ENCODE measurements around the gene KNTC1. TPM values are rescaled to one million over a fixed set of nuclear protein-coding genes. Genes with fewer than 3 reads are reported as not detected.

The KNTC1 gene
- total RNA-seq, 1 donor from 2014 or later = 8.4 TPM

DNA sequence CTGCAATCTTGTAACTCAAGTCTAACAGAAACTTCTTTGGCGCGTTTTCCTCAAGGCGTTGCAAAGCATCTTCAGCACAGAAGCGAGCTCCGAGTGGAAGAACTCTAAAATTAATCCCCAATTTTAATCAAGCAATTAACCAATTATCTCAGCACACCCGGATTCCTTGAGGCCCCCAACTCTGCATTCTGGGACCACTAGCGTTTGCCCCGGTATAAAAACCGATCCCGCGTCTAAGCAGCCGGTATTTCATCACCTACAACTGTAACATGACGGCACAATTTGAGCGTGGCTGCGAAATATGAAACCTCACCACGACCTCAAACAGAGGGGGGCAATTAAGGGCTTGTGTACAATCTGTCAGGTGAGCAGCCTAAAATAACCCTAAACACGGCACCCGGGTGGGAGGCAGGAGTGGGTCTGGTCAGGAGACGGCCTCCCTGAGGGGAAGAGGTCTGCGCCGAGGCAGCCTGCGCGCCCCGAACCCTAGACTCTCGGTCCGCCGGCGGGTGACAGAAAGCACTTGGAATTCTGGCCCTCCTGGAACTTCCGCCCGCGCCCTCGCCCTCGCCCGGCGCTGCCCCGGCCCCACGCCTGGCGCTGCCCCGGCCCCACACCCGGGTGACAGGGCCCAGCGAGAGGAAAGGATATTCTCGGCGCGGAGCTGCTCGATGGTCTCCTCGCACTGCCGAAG lies 26.9 kb upstream of the KNTC1 start:
- DNase-seq = peak; percentile 76

GRCh38 chr12:122500685-122501488 lies 26.2 kb upstream of the KNTC1 start, which contains the start of gene ZCCHC8:
TSS of gene ZCCHC8 (minus strand) at chr12:122500932. CDS start at chr12:122500840, 92 bp downstream.
- intact Hi-C loops (cut with DNase I) = no loop called here
- no peaks in the 10 kb centered on the region for H3K9me3 ChIP-seq
- TF ChIP-seq CTCF (IDR thresholded peaks at IDR 0.05) = no peak
- peak within 1 kb of the TSS; percentile 57 for H3K4me3 ChIP-seq
- peaks cover 23% of the 10 kb centered on the region for H3K4me1 ChIP-seq
- peak; percentile 99 for DNase-seq
- peak within 1 kb of the TSS; percentile 92 for H3K27ac ChIP-seq
- H3K27me3 ChIP-seq = no peaks in the 10 kb centered on the region
- ATAC-seq = peak; percentile 100
- peaks cover 51% of the 10 kb centered on the region for H3K36me3 ChIP-seq

More for the DNA sequence above, 26.9 kb upstream of the KNTC1 start:
- Histone ChIP-seq H3K4me3 (peak overlapping the region; percentile 57), H3K4me1 (peaks cover 23% of the 10 kb centered on the region), H3K27ac (peak overlapping the region; percentile 92), H3K27me3 (no peaks in the 10 kb centered on the region), H3K36me3 (peaks cover 51% of the 10 kb centered on the region), H3K9me3 (no peaks in the 10 kb centered on the region)
- intact Hi-C loops (cut with DNase I) = no loop called here
- ATAC-seq = peak; percentile 57
- TF ChIP-seq CTCF (IDR thresholded peaks at IDR 0.05) = no peak

GRCh38 chr12:122501489-122501989 lies 25.5 kb upstream of the KNTC1 start:
- Histone ChIP-seq H3K9me3 (no peaks in the 10 kb centered on the region), H3K4me3 (peak overlapping the region; percentile 57)
- intact Hi-C loops (cut with DNase I) = no loop called here

DNA sequence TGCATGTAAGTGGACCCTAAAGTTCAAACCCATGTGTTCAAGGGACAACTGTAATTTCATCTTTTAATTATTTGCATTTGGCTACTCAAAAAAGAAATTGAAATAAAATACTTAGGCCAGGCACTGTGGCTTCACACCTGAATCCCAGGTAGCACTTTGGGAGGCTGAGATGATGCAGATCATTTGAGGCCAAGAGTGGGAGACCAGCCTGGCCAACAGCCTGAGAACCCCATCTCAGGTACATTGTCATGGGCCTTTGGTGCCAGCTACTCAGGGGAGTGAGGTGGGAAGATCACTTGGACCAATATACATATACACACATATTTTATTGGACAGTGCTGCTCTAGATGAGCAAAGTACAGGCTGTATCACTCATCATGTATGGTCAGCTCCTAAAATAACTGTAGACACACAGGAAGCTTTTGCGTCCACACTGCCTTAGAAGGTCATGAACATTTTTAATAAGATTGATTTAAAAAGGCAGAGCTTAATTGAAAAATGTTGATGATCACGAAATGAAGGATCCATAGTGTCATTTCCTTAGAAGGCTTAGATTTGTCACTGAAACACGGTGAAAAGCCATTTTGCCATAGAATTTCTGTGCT lies 23.8 kb upstream of the KNTC1 start:
- TF ChIP-seq CTCF (IDR thresholded peaks at IDR 0.05) = no peak
- Histone ChIP-seq H3K27ac (no peak overlapping the region), H3K36me3 (peaks cover 59% of the 10 kb centered on the region), H3K9me3 (no peaks in the 10 kb centered on the region), H3K27me3 (no peaks in the 10 kb centered on the region), H3K4me1 (peaks cover 13% of the 10 kb centered on the region), H3K4me3 (no peak overlapping the region)
- DNase-seq (no peak), ATAC-seq (no peak)
- intact Hi-C loops (cut with DNase I) = no loop called here

More at GRCh38 chr12:122501489-122501989, 25.5 kb upstream of the KNTC1 start:
- ATAC-seq (no peak), DNase-seq (no peak)
- H3K27me3 ChIP-seq = no peaks in the 10 kb centered on the region
- no peak for TF ChIP-seq CTCF (IDR thresholded peaks at IDR 0.05)
- H3K36me3 ChIP-seq = peaks cover 51% of the 10 kb centered on the region
- H3K4me1 ChIP-seq = peaks cover 23% of the 10 kb centered on the region
- peak overlapping the region; percentile 92 for H3K27ac ChIP-seq

DNA sequence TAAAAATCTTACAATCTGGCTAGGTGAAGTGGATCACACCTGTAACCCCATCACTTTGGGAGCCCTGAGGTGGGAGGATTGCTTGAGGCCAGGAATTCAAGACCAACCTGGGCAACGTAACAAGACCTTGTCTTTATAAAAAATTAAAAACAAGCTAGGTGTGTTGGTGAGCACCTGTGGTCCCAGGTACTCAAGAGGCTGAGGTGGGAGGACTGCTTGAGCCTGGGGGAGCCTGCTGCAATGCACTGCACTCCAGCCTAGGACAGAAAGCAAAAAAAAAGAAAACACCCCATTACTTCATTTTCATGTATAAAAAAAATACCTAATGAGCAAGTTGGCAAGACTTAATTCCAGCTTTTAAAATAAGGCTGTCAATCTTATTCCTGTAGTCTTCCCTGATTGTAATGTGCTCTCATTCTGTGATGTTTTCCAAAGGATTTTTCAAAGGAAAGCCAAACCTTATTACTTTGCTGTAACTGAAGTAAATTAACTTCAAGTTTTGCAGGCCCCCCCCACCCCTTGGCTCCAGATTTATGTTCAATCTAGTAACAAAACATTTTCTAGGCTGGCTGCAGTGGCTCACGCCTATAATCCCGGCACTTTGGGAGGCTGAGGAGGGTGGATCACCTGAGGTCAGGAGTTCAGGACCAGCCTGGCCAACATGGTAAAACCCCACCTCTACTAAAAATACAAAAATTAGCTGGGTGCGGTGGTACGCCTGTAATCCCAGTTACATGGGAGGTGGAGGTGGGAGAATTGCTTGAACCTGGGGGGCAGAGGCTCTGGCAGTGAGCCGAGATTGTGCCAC lies 23.1 kb upstream of the KNTC1 start:
- intact Hi-C loops (cut with DNase I) = no loop called here
- Histone ChIP-seq H3K4me3 (no peak overlapping the region), H3K9me3 (no peaks in the 10 kb centered on the region), H3K4me1 (peaks cover 5% of the 10 kb centered on the region), H3K36me3 (peaks cover 66% of the 10 kb centered on the region), H3K27ac (no peak overlapping the region), H3K27me3 (no peaks in the 10 kb centered on the region)
- TF ChIP-seq CTCF (IDR thresholded peaks at IDR 0.05) = no peak
- DNase-seq (no peak), ATAC-seq (no peak)
